GM21526 (cell line): ENCODE results near the gene HPS1.

Experiments used
- ATAC-seq: cut with Tn5 transposase; IDR thresholded peaks from one replicate; pipeline ENCODE4 v1.9.1; 2021; ENCODE audit warnings: moderate library complexity; ENCODE audit not compliant: unreplicated experiment, low FRiP score

Gene HPS1

DNA sequence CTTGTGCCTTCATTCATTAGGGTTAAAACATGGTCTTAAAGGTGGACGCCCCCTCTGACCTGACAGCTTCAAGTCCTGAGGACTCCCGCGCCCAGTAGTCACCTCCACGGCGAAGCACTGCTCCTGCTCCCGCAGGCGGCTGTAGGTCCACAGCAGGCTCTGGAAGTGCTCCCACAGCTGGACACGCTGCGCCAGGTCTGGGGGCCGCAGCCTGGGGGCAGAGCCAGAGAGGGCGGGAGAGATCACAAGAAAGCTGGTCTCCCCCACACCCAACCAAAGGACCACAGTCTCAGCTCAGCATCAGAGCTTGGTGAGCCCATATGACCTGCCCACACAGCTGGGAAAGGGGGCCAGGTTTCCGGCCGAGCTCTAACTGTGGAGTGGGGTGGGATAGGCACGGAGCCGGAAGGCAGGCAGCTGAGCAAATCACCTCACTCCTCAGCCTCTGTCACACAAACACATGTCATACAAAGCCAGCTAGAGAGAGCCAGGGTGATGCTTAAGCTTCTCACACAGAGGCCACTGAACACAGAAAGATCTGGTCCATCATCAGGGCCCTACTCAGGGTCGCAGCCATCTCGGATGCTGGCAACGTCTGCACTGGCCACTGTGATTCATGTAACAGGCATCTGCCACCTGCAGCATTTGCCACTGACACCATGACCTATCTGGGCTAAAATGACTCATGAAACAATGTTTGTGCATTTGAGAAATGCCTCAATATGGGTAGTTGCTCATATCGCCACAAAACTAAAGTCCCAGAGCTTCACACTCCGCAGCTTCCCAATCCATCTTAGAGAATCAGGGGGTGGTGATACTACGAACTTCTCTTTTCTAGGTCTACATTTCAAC, 12.6 kb downstream of the HPS1 start:
- no peak for ATAC-seq

DNA sequence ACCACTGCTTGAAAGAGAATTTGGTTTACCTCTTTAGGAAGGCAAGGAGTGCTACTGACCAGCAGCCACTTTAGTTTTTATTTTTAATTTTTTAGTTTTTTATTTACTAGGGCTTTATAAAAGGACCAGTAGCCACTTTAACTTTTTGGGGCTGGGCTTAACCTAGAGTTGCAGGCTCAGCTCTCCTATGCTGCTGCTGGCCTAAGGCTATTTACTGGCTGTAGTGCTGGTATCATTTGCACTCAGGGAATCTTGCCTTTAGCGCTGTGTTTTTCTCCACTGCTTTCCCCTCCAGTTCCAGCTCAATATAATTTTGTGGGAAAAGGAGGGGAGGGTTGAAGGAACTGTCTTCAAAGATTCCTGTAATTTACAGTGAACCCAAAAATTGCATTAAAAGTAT, 13.4 kb downstream of the HPS1 start:
- no peak for ATAC-seq

DNA sequence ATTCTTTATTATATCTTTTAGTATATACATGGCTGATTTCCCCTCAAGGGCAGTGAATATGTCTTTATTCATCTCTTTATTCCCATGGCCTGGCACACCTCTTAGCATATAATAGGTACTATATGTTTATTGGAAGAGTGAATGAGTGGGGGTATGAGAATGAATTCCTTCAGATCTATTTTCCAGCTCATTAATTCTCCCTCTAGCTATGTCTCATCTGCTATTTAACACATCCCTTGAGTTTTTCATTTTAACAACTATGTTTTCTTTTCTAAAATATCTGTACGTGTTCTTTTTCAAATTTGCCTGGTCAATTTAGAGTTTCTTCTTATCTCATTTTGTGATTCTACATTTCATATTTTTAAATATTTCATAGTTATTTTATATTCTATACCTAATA, 14.4 kb downstream of the HPS1 start:
- ATAC-seq: no peak

GRCh38 chr10:98431016-98431415, 15.7 kb downstream of the HPS1 start:
- ATAC-seq: no peak

GRCh38 chr10:98430427-98430826, 16.3 kb downstream of the HPS1 start:
- no peak for ATAC-seq

- ATAC-seq: no peak
These were observed 17.2 kb downstream of the HPS1 start for GRCh38 chr10:98429320-98430072.

- no peak for ATAC-seq
These were observed 19.7 kb downstream of the HPS1 start for GRCh38 chr10:98427011-98427515.

DNA sequence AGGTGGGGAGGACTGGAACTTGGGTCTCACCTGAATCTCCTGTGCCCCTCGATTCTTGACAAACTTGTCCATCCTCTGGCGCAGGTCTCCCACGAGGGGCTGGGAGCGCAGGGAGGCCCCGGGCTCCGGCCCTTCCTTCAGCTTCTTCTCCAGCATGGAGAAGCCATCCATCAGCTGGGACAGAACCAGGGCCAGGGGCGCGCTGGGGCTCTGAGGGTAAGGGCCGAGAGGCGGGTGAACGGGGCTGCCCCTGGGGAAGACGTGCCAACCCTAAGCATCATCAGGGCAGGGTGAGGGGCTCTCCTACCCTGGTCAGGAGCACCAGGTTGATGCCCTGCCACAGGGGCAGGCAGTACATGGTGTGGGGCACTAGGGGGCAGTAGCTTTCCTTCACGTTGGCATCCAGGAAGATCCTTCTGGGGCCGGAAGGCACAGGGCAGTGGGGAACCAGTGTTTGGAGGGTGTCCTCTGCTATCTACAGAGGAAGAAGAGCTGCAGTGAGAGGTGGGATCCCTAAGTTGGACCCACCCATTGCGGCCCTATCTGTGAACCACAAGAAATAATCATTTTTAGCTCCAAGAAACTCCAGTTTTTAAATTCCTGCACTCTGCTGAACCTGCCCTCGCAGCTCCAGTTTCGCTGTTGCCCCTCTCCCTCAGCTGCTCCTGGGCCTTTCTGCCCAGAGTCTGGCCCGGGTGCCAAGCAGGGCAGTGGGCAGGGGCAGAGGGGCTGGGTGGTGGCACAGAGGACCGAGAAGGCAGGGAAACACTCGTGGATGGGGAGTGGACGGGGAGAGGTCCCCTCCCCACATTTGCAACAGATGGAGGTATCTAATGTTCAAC, 21.0 kb downstream of the HPS1 start:
- peak; percentile 62 for ATAC-seq

DNA sequence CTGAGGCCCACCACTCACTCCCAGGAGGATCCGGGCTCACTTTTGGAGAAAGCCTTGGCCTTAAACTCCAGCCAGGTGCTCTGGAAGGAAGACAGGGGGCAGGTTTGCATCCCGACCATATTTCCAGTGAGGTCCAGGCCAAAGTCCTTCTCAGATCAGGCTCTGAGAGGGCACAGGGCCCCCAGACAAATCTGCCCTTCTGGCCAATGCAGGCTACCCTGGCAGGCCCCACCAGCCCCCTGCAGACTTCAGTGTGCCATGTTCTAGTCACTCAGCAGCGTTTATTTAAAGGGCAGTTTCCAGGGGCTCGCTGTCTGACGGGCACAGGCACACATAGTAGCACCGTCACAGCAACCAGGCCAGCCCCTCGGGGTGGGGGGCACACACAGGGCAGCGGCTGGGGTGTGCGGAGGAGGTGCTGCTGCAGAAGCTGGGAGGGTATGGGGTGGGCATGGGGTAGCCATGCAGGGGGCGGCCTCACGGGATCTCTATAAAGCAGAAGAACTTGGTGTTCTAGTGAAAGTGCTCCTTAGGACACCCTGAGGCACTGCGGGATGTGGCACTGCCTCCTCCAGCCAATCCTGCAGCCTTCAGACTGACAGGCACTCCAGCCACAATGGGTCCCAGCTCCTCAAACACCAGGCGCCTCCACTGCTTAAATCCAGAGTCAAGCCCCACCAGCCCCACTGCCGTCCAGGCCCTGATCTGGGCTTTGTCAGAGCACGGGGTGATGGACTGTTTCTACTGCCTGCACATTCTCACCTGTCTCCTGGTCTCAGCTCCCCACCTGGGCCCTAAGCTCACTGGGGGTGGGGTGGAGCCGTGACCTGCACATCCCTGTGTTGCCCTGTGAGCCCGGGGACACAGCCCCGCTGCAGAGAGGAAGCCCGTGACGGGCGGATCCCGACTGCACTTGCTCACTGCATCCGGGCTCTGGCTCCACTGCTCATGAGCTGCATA, 22.2 kb downstream of the HPS1 start:
- ATAC-seq: no peak

- no peak for ATAC-seq
These were observed 23.0 kb downstream of the HPS1 start for GRCh38 chr10:98423691-98424120.

DNA sequence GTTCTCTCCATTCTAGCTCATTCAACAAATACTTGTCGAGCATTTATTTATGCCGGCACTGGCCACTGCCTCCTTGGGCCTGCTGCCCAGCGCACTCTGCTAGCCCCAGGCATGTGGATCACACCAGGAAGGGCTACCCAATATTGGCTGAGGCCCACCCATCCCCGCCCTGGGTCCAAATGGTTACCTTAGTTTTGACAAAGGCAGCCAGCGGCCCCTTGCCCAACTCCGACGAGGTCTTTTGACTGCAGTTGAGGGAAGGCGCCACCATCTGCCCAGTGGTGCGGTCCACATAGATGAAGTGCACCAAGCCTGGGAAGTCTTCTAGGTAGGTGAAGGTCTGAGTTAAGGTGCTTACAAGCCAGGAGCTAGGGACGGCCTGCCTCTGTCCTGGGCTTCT, 24.6 kb downstream of the HPS1 start:
- ATAC-seq: no peak

- no peak for ATAC-seq
These were observed 25.9 kb downstream of the HPS1 start for GRCh38 chr10:98420786-98421185.

- ATAC-seq: no peak
These were observed 27.1 kb downstream of the HPS1 start for GRCh38 chr10:98419469-98420261.

DNA sequence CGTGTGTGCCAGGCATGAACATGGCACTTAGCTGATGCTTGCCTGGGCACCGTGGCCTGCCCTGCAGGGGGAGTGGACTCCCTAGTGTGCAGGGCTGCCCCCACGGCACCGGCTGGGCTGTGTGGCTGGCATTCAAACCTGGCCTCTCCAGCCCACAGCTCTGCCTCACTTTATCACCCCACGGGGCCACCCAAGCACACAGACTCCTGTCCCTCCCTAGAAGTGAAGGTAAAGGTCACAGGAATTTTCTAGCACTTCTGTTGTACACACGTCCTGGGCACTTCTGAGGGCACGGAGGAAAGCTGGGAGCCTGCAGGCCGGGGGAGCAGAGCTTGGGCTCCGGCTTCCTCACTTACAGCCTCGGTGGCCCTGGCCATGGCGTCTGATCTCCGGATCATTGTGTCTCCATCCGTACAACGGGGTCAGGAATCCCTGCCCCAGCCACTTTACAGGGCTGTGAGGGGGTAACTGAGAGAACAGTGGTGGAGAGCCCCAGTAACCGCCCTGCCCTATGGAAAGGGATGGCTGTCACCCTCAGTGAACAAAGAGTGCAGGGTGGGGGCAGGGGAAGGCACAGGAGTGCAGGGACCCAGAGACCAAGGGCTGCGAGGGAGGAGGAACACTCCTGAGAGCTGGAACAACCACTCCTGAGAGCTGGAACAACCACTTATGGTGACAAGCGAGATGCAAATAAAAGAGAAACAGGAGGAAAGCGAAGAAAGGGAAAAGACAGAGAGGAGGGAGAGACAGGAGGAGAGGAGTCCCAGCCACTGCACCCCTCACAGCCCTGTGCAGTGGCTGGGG, 27.9 kb downstream of the HPS1 start:
- no peak for ATAC-seq

- no peak for ATAC-seq
These were observed 28.6 kb downstream of the HPS1 start for GRCh38 chr10:98417973-98418664.

DNA sequence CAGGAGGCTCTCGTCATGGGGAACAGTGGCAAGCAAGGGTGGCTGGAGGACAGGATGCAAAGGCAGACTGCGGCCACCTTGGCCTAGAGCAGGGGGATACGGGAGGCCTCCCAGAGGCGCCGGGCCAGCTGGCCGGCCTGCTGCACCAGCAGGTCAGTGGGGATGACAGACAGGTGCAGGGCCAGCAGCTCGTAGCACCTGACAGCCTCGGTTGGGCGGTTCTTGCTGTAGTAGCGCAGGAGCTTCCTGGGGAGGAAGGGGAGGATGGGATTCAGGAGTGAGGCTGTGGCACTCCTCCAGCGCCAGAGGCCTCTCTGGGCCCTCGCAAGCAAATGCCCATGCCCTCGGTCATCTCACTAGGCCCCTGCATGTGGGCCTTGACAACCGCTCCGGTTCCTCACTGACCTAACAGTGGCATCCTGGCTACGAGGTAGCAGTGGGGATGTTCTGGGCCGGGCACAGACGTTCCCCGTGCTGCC, 29.2 kb downstream of the HPS1 start:
- no peak for ATAC-seq
